Fibroblast of gingiva (primary cell): ENCODE results near the gene POMC.
A peak's percentile ranks its signal among the peaks of the same experiment; 100 is the strongest.
"Not testable (repeated sequence)": the region's sequence is repeated elsewhere in the genome, so short reads cannot be mapped to it uniquely, and the experiment has no call there.

Experiments used
- DNase-seq: peaks from one replicate; pipeline ENCODE4 v3.0.0-alpha.2; 2011; ENCODE audit warnings: low read depth

POMC gene

GRCh38 chr2:25168256-25169072, at the start of gene POMC:
POMC (minus strand) TSS chr2:25168580; CDS start chr2:25164772, 3,808 bp downstream.
- DNase-seq: no peak

- no peak for DNase-seq
Observed at GRCh38 chr2:25218100-25218499, 49.7 kb upstream of the POMC start.

DNA sequence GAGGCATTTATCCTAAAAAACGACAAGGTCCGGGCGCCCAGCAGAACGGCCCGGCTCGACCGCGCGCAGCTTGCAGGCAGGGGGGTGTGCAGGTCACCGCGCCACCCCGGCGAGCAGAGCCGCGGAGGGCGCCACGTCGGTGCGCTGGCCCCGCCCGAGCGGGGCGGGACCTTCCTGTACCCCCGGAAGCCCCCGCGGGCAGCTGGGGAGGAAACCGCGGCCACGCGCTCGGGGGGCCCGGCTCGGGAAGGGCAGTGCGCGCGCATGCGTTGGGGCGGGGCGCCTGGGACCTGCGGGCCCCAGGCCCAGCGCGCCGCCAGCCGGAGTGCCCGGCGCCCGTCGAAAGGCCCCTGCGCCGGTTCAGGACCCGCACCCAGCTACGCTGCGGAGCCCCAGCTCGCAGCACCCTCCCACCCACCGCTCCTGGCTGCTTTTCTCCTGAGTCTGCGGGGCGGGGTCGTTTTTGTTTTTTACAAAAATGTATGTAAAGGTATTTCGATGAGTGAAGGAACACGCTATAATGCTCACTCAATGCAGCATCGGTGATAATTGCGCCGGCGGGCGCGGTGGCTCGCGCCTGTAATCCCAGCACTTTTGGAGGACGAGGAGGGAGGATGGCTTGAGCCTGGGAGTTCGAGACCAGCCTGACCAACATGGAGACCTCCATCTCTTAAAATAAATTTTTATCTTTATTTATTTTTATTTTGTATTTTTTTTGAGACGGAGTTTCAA, 47.7 kb upstream of the POMC start:
- DNase-seq: peak; percentile 76

DNA sequence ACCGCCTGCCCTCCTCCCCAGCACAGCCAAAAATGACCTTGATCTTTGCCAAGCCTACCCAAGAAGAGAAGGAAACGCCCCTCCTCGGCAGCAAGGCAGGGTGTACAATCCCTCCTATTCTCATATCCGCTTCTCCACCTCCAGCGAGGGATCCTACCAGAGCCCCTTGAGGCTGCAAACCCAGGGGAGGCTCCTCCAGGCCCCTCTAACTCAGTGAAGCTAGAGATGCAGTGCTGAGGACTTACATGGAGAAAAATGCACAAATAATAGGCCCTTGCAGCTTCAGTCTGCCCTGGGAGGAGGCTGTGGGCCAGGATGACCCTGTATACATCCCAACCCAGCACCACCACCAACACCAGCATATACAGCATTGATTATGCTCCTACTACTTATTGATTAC, 46.9 kb upstream of the POMC start:
- no peak for DNase-seq

GRCh38 chr2:25213229-25213628, 44.8 kb upstream of the POMC start:
- DNase-seq: no peak

- not testable (repeated sequence) for DNase-seq
Observed at GRCh38 chr2:25210923-25211322, 42.5 kb upstream of the POMC start.

DNA sequence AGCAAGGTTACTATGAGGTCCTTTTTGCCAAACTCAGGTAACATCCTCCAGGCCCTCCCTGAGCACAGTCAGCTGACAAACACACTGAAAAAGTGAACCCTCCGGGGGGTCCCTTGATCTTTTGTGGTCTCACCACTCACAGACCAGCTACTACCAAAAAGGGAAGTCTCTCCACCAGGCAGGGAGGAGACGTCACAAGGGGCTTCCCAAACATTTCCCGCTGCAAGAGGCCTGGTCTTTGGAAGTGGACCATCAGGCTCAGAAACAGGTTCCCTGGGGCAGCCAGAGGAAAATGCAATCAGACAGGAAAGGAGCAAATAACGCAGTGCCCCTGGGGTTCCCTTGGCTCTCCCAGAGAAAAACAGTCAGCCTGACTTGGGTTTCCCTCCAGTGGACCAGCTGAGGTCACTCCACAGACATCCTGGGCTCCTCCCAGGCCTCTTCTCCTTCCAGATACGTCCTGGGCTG, 38.7 kb upstream of the POMC start:
- DNase-seq: no peak

GRCh38 chr2:25204190-25204838, 35.9 kb upstream of the POMC start:
- no peak for DNase-seq

DNA sequence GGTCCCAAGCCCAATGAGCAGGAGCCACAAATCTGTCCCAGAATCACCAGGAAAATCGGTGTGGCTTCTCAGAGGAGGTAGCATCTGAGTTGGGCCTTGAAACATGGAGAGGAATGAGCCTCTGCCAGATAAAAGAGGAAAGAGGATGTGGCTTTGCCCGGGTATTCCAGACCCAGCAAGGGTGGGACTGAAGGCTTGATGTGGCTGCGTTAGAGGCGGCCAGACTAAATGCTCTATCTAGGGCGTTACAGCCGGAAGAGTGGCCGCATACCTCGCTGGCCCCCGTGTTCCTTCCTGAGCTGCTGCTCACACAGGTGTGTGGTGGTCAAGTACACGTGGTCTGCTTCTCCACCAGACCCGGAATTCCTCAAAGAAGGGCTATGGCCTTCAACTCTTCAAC, 33.9 kb upstream of the POMC start:
- DNase-seq: no peak

DNA sequence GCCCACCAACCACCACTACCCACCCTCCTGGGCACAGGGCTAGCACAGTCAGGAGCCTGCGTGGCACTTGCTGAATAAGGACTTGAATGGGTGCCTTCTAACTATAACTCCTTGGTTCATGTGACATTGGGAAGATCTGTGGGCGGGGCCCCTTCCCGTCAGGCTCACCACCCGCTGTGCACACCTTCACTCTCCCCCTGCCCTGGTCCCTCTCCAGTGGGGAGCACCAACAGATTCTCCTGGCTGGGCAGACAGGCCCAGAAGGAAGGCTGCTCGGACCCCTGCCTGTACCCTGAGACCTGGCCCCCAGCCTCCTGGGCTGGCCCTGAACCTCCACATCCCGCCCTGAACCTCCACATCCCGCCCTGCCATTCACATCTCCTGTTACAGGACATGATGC, 33.4 kb upstream of the POMC start:
- DNase-seq: no peak

- DNase-seq: no peak
Observed at GRCh38 chr2:25201265-25201664, 32.9 kb upstream of the POMC start.

DNA sequence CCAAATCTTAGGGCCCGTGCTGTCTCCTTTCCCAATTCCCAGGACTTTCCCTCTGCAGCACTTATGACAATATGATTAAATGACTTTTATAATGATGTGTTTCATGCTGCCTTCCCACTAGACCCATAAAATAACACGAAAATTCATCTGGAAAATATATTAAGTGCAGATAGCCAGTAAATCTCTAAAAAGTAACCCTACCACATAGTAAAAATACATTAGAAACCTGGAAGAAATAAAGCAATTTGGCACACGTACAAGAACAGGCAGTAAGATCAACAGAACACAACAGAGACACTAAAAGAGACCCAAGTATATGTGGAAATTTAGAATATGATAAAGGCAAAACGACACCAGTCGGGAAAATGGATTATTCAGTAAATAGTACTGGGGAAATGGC, 30.2 kb upstream of the POMC start:
- DNase-seq: no peak

DNA sequence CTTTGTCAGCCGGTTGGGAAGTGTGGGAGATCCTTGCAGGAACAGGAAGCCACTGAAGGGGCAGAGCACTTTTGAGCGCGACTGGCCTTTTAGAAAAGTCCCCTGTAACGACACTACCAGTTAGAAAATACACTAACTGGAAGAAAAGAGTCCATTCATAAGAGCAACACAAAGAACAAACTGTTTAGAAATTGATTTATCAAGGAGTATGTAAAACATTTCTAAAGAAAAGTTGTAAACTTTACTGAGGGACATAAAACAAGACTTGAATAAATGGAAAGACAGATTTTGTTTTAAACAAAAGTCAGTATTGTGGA, 29.8 kb upstream of the POMC start:
- DNase-seq: no peak

DNA sequence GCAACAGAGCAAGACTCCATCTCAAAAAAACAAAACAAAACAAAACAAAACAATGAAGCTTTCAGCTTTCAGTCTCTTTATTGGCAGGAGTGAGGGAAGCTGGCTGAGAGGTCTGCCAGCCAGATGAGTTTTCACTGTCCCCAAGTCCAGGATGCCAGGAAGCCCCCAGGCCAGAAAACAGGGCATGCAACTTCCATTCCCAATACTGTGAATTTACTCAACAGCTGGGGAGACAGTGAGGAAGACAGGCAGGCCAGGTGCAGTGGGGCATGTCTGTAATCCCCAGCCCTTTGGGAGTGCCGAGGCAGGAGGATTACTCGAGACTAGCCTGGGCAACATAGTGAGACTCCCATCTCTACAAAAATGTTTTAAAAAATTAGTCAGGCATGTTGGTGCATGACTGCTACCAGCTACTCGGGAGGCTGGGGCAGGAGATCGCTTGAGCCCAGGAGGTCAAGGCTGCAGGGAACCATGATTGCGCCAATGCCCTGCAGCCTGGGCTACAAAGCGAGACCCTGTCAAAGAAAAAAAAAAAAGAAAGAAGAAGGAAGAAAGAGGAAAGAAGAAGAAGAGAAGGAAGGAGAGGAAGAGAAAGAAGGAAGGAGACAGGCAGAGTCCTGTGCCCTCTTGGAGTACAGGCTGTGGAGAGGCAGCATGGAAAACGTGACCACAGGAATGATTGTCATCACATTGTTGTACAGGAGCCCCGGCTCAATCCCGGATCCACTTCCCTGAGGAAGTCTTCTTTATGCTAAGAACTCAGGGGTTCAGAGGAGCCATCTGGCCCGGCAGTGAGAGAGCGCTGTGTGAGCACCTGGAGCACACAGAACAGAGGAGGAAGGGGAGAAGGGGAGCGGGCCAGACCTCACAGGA, 29.2 kb upstream of the POMC start:
- no peak for DNase-seq

DNA sequence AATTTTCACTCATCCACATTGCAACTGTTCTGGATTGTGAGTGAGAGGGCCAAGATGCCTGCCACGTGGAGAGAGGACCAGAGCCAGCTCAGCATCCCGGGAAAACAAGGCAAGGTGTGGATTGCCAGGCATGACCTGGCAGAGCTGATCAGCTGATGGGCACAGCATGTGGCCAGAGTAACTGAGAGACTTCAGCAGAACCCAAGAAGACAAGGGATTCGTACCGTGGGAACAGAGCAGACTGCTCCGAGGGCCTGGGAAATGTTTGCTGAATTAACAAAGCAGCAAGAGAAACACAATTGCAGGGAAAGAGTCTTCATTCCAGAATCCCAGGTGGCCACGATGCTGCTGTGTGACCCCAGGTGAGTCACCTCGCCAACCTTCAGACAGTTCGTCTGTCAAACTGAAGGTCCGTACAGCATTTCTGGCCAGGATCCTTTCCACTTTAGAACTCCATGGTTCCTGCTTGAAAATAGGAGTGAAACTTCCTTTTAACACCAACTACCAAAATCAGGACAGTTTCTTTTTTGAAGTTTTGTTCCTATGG, 26.3 kb upstream of the POMC start:
- DNase-seq: no peak

DNA sequence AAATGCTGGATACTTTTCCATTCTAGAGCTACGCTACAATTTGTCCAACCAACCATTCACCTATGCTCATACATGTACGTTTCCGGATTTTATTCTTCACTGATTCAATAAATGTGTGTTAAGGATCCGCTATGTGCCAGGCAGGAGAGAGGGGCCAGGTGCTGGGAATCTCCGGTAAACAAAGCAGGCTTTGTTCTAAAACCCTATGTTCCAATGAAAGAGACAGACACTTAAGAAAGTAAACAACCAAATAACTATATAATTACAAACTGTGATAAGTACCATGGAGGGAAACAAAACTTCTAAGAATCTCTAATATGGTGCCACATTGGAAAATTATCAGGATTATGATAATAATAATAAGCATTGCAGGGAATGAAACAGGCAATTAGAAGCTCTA, 22.2 kb upstream of the POMC start:
- no peak for DNase-seq

GRCh38 chr2:25188405-25188804, 20.0 kb upstream of the POMC start:
- DNase-seq: no peak

GRCh38 chr2:25187729-25188350, 19.5 kb upstream of the POMC start:
- no peak for DNase-seq

- DNase-seq: no peak
Observed at GRCh38 chr2:25184254-25184653, 15.9 kb upstream of the POMC start.

DNA sequence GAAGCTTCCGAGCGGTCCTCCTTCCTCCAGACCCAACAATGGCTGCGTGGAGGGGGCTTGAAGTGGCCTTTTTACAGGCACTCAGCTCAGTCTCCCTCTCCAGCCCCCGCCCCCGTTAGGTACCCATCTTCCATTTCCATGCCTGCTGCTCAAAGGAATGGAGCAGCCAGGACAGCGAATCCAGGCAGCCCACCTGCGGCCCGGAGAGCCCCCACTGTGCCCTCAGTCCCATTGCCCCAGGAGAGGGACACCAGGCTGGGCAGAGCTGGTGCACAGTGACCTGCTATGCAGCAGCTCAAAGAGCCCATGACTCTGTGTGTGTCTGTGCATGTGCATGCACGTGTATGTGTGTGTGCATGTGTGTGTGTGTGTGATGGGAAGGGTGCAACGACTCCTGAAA, 10.6 kb upstream of the POMC start:
- no peak for DNase-seq

DNA sequence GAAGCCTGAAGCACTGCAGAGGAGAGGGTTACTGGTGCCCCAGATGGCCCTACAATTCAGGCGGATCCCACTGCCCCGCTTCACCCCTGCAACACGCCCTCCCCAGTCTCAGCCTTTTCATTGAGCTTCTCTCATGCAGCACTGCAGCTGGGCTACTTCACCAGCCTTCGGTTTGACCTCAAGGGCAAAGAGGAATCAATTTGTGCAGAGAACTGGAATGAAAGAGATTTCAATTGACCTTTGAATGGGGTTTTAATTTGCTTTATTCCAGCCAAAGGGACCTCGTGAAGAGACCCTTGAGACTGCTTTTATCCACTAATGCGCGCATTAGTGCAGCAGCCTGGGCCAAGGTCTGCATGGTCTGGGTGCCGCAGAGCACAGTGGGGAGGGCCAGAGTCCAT, 8.8 kb upstream of the POMC start:
- DNase-seq: no peak
